Mammary epithelial cell (primary cell): Measurements from ENCODE around the gene ARHGEF5.

ENCODE experiments used
- CTCF ChIP-seq, 2 donors: IDR thresholded peaks in 1 of 2; conservative IDR thresholded peaks in 1 of 2; 2 replicates each; pipeline ENCODE4 v1.5.1; 2011 to 2012; ENCODE audit warnings: inconsistent platforms in 2 of 2, low read length in 2 of 2, mild to moderate bottlenecking in 2 of 2, control low read depth in 1 of 2, low read depth in 1 of 2; ENCODE audit not compliant: insufficient read depth in 1 of 2; ENCODE audit errors: extremely low read depth in 1 of 2
- EZH2 ChIP-seq: IDR thresholded peaks from 2 replicates; pipeline ENCODE4 v1.6.1; 2012; ENCODE audit warnings: low read length, inconsistent platforms, borderline replicate concordance

DNA sequence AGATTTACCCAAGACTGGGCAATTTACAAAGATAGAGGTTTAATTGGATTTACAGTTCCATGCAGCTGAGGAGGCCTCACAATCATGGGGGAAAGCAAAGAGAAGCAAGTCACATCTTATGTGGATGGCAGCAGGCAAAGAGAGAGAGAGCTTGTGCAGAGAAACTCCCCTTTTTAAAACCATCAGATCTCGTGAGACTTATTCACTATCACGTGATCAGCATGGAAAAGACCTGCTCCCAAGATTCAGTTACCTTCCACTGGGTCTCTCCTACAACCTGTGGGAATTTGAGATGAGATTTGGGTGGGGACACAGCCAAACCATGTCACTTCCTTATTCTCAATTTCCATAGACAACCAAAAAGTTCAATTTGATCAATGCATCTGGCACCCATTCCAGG is 73.2 kb downstream of the ARHGEF5 start:
- TF ChIP-seq CTCF (conservative IDR thresholded peaks at IDR 0.05 in 1 of 2, IDR thresholded peaks at IDR 0.05 in 1 of 2; ENCODE audit: extremely low read depth in 1 of 2, insufficient read depth in 1 of 2, low read depth in 1 of 2, low read length in 2 of 2) (no peak), EZH2 (no peak)
